Loucy (cell line): ENCODE data around the gene ARHGAP31.
"Not testable (repeated sequence)": the region's sequence is repeated elsewhere in the genome, so short reads cannot be mapped to it uniquely, and the experiment has no call there.

Experiments
- H2AFZ ChIP-seq: fragments of 200-600 bp; sonication (generic); 2 replicates; pipeline ENCODE4 v1.6.0; 2016; ENCODE audit warnings: antibody characterized with exemption, mild to moderate bottlenecking, low read length, moderate library complexity
- H3F3A ChIP-seq: fragments of 200-600 bp; 2 replicates; pipeline ENCODE4 v1.6.0; 2016; ENCODE audit warnings: antibody characterized with exemption, low read depth, mild to moderate bottlenecking
- H3K27me3 ChIP-seq: fragments of 200-600 bp; sonication (generic); 2 replicates; pipeline ENCODE4 v1.6.1; 2014; ENCODE audit warnings: low read length, mild to moderate bottlenecking; ENCODE audit not compliant: insufficient read depth, poor library complexity, severe bottlenecking
- H3K36me3 ChIP-seq: fragments of 200-600 bp; sonication (generic); 2 replicates; pipeline ENCODE4 v1.6.1; 2016; ENCODE audit warnings: low read length; ENCODE audit not compliant: insufficient read depth
- H3K4me1 ChIP-seq: fragments of 200-600 bp; sonication (generic); 2 replicates; pipeline ENCODE4 v1.5.1; 2014; ENCODE audit warnings: low read length, mild to moderate bottlenecking; ENCODE audit not compliant: insufficient read depth, poor library complexity, severe bottlenecking
- H3K4me2 ChIP-seq: fragments of 200-600 bp; sonication (generic); 2 replicates; pipeline ENCODE4 v1.6.0; 2014; ENCODE audit warnings: antibody characterized with exemption, low read length, low read depth, mild to moderate bottlenecking; ENCODE audit not compliant: poor library complexity, severe bottlenecking
- H3K4me3 ChIP-seq: fragments of 200-600 bp; sonication (generic); 2 replicates; pipeline ENCODE4 v1.5.1; 2014; ENCODE audit warnings: low read length, mild to moderate bottlenecking, mixed read lengths; ENCODE audit not compliant: poor library complexity, severe bottlenecking
- H3K79me2 ChIP-seq: fragments of 200-600 bp; sonication (generic); 2 replicates; pipeline ENCODE4 v1.6.1; 2014; ENCODE audit warnings: low read length; ENCODE audit not compliant: insufficient read depth
- H3K9ac ChIP-seq: fragments of 200-600 bp; sonication (generic); 2 replicates; pipeline ENCODE4 v1.6.0; 2014; ENCODE audit warnings: mild to moderate bottlenecking, low read depth, low read length, moderate library complexity; ENCODE audit not compliant: poor library complexity, severe bottlenecking
- H3K9me2 ChIP-seq: fragments of 200-600 bp; sonication (generic); replicated peaks from 2 replicates; pipeline ENCODE4 v1.6.1; 2016; ENCODE audit warnings: low read depth, low read length, mixed read lengths
- H3K9me3 ChIP-seq: fragments of 200-600 bp; sonication (generic); 2 replicates; pipeline ENCODE4 v1.6.1; 2014; ENCODE audit warnings: mild to moderate bottlenecking, antibody characterized with exemption, low read length, low read depth; ENCODE audit not compliant: insufficient read depth
- H4K20me1 ChIP-seq: fragments of 200-600 bp; sonication (generic); 2 replicates; pipeline ENCODE4 v1.6.0; 2014; ENCODE audit warnings: antibody characterized with exemption, low read length, mild to moderate bottlenecking; ENCODE audit not compliant: insufficient read depth, poor library complexity, severe bottlenecking
- CTCF ChIP-seq: fragments of 200-600 bp; sonication (generic); conservative IDR thresholded peaks from 2 replicates; pipeline ENCODE4 v1.5.1; 2014; ENCODE audit warnings: mild to moderate bottlenecking, antibody characterized with exemption, low read length
- EZH2phosphoT487 ChIP-seq: fragments of 200-600 bp; IDR thresholded peaks from 2 replicates; pipeline ENCODE4 v1.6.1; 2018; ENCODE audit warnings: antibody characterized with exemption, mild to moderate bottlenecking, moderate library complexity, borderline replicate concordance

Gene ARHGAP31

DNA sequence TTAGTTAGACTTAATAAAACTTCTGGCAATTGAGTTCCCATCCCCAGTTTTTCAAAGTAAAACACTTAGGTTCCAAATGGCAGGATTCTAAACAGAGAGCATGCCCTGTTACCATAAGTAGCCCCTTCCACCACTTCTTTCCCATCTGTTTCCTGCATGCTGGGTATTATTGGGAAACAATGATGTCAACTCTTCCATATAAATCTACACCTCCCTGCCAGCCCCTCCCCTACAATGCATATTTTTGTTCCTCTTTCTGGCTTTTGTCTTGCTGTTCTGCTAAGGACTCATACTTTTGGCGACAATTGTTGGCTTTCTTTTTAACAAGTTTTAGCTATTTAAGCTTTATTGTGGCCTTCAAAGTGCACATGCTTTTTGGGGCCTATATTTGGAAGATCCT is 11.1 kb downstream of the ARHGAP31 start:
- Histone ChIP-seq H2AFZ (no peak overlapping the region), H4K20me1 (no peaks in the 10 kb centered on the region), H3K9me2 (no peaks in the 10 kb centered on the region), H3K9ac (no peak overlapping the region), H3K9me3 (no peaks in the 10 kb centered on the region), H3K4me3 (no peak overlapping the region), H3K79me2 (no peaks in the 10 kb centered on the region), H3F3A (no peaks in the 10 kb centered on the region), H3K27me3 (no peaks in the 10 kb centered on the region), H3K4me2 (no peak overlapping the region), H3K4me1 (peaks cover 20% of the 10 kb centered on the region), H3K36me3 (no peaks in the 10 kb centered on the region)
- TF ChIP-seq CTCF (no peak), EZH2phosphoT487 (no peak)

- H3K79me2 ChIP-seq, H3F3A ChIP-seq, H3K27me3 ChIP-seq, H4K20me1 ChIP-seq, H2AFZ ChIP-seq, H3K4me3 ChIP-seq, H3K4me2 ChIP-seq, H3K9me3 ChIP-seq, H3K9ac ChIP-seq, H3K36me3 ChIP-seq, H3K9me2 ChIP-seq: not testable (repeated sequence)
- peaks cover 16% of the 10 kb centered on the region for H3K4me1 ChIP-seq
These were observed 12.2 kb downstream of the ARHGAP31 start for GRCh38 chr3:119306378-119306777.

- Histone ChIP-seq H3K27me3 (no peaks in the 10 kb centered on the region), H3K4me2 (no peak overlapping the region), H3K9me3 (no peaks in the 10 kb centered on the region), H3K9ac (no peak overlapping the region), H2AFZ (no peak overlapping the region), H3K4me1 (peaks cover 7% of the 10 kb centered on the region), H3K36me3 (no peaks in the 10 kb centered on the region), H4K20me1 (no peaks in the 10 kb centered on the region), H3K4me3 (no peak overlapping the region), H3K9me2 (no peaks in the 10 kb centered on the region), H3K79me2 (no peaks in the 10 kb centered on the region), H3F3A (no peaks in the 10 kb centered on the region)
- TF ChIP-seq EZH2phosphoT487, result no peak
- TF ChIP-seq CTCF, result no peak
These were observed 14.2 kb downstream of the ARHGAP31 start for GRCh38 chr3:119308355-119308754.

GRCh38 chr3:119309591-119309990 is 15.4 kb downstream of the ARHGAP31 start:
- Histone ChIP-seq H3K36me3 (no peaks in the 10 kb centered on the region), H3K9me3 (no peaks in the 10 kb centered on the region), H3K4me2 (no peak overlapping the region), H3K79me2 (no peaks in the 10 kb centered on the region), H3K9ac (no peak overlapping the region), H4K20me1 (no peaks in the 10 kb centered on the region), H3K4me3 (no peak overlapping the region), H3K9me2 (no peaks in the 10 kb centered on the region), H3K27me3 (no peaks in the 10 kb centered on the region), H3F3A (no peaks in the 10 kb centered on the region), H3K4me1 (peaks cover 7% of the 10 kb centered on the region), H2AFZ (no peak overlapping the region)
- no peak for TF ChIP-seq EZH2phosphoT487
- no peak for TF ChIP-seq CTCF
